NCI-H2196 treated with DMSO at 0.1 percent for 48 hours (cell line): ENCODE measurements around the gene RNASE7.
A peak's percentile ranks its signal among the peaks of the same experiment; 100 is the strongest.

Source experiments
- DNase-seq: peaks from one replicate; lab custom pipeline; 2025; ENCODE audit not compliant: unreplicated experiment; lab: John Stamatoyannopoulos, UW

The RNASE7 gene

GRCh38 chr14:21084998-21085853 lies 43.1 kb downstream of the RNASE7 start:
- DNase-seq, result no peak

- DNase-seq, result no peak
Measured at GRCh38 chr14:21086908-21087293, 44.7 kb downstream of the RNASE7 start.

- DNase-seq, result peak; percentile 84
Measured at GRCh38 chr14:21087294-21088091, 45.3 kb downstream of the RNASE7 start.

GRCh38 chr14:21088687-21089086 lies 46.5 kb downstream of the RNASE7 start:
- DNase-seq, result no peak

GRCh38 chr14:21089271-21089670 lies 47.1 kb downstream of the RNASE7 start:
- no peak for DNase-seq

- no peak for DNase-seq
Measured at GRCh38 chr14:21089877-21090193, 47.7 kb downstream of the RNASE7 start.

- DNase-seq, result no peak
Measured at GRCh38 chr14:21090194-21090939, 48.2 kb downstream of the RNASE7 start.

- DNase-seq, result no peak
Measured at GRCh38 chr14:21090940-21091663, 48.9 kb downstream of the RNASE7 start.

- DNase-seq, result no peak
Measured at GRCh38 chr14:21091821-21092272, 49.7 kb downstream of the RNASE7 start.

- no peak for DNase-seq
Measured at GRCh38 chr14:21092273-21093011, 50.3 kb downstream of the RNASE7 start.

- no peak for DNase-seq
Measured at GRCh38 chr14:21093018-21093417, 50.9 kb downstream of the RNASE7 start.
